Gastroesophageal sphincter (tissue), 4 donors: ENCODE results near the gene TRIM6. TPM values are rescaled to one million over a fixed set of nuclear protein-coding genes. Genes with fewer than 3 reads are reported as not detected.
"Not testable (repeated sequence)": the region's sequence is repeated elsewhere in the genome, so short reads cannot be mapped to it uniquely, and the experiment has no call there.

Source experiments
- ATAC-seq: fragments of 150-250 bp; one replicate; pipeline ENCODE4 v1.9.1; 2016; ENCODE audit warnings: mild to moderate bottlenecking, moderate library complexity
- H3K27ac ChIP-seq, 4 donors: fragments of 200-600 bp; sonication (generic) in 3 of 4; 1 replicate in 3 of 4; 2 replicates in 1 of 4; pipeline ENCODE4 v1.5.1; 2016 to 2019
- H3K27me3 ChIP-seq: fragments of 200-600 bp; sonication (generic); one replicate; pipeline ENCODE4 v1.5.1; 2019
- H3K36me3 ChIP-seq, 2 donors: fragments of 200-600 bp; sonication (generic); one replicate each; pipeline ENCODE4 v1.5.1; 2019; ENCODE audit warnings: control low read depth in 1 of 2
- H3K4me1 ChIP-seq, 3 donors: fragments of 200-600 bp; sonication (generic); 1 replicate in 2 of 3; 2 replicates in 1 of 3; pipeline ENCODE4 v1.5.1; 2016 to 2019; ENCODE audit warnings: control low read depth in 2 of 3
- H3K4me3 ChIP-seq, 2 donors: fragments of 200-600 bp; sonication (generic); one replicate each; pipeline ENCODE4 v1.5.1; 2019; ENCODE audit warnings: mild to moderate bottlenecking in 1 of 2, moderate library complexity in 1 of 2
- H3K9me3 ChIP-seq, 3 donors: fragments of 200-600 bp; sonication (generic); one replicate each; pipeline ENCODE4 v1.5.1; 2017 to 2019; ENCODE audit warnings: control low read depth in 2 of 3
- EP300 ChIP-seq: sonication (generic); formaldehyde crosslinking; IDR thresholded peaks from one replicate; pipeline ENCODE4 v1.6.1; 2017; ENCODE audit warnings: antibody characterized with exemption, mild to moderate bottlenecking
- POLR2A ChIP-seq, 2 donors: fragments of 450-650 bp; IDR thresholded peaks; one replicate each; pipeline ENCODE4 v1.6.1; 2017; ENCODE audit warnings: antibody characterized with exemption in 2 of 2, mild to moderate bottlenecking in 2 of 2, moderate library complexity in 1 of 2
- POLR2AphosphoS5 ChIP-seq: sonication (generic); formaldehyde crosslinking; IDR thresholded peaks from one replicate; pipeline ENCODE4 v1.6.1; 2017; ENCODE audit warnings: antibody characterized with exemption
- WGBS, 2 donors: methylation state at CpG; one replicate each; pipeline ENCODE4 v1.1.5; 2018; ENCODE audit warnings: low coverage in 1 of 2; 5-methylcytosine and 5-hydroxymethylcytosine counted together
- total RNA-seq, 4 donors: library from RNA; depleted of rRNA; stranded (reverse); fragments of >200 nt; gene quantifications; one replicate each; pipeline ENCODE4 v1.1.0, GENCODE V29; 2016
- TF ChIP-seq, protein P1 (sequence below), 4 experiments: fragments of 200-600 bp in 2 of 4; fragments of 450-650 bp in 2 of 4; sonication (generic) in 1 of 4; IDR thresholded peaks; one replicate each; pipeline ENCODE4 v1.5.1; 2017 to 2019; ENCODE audit warnings: antibody characterized with exemption in 4 of 4, mild to moderate bottlenecking in 2 of 4, moderate library complexity in 2 of 4

Gene TRIM6
- total RNA-seq, 4 donors from 2014 or later, result 1.6 to 5.6 (median 2.1) TPM

DNA sequence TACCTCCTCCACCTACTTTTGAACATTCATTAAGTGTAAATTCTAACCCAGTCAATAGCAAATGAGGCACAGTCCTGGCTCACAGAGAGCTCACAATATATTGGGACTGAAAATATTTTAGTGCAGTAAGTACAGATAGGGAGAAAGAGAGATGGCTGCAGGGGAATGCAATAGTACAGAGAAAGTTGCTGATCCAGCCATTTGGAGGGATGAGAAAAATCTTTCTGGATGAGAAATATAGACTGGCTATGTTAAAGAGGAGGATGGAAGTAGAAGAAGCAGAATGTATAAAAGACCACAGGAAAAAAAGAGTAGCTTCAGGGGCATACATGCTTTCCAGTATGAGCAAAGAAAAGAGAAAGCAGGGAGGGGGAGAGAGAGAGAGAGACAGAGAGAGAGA lies 19.3 kb upstream of the TRIM6 start:
- no peaks in the 10 kb centered on the region for H3K4me1 ChIP-seq
- no peaks in the 10 kb centered on the region for H3K36me3 ChIP-seq
- TF ChIP-seq POLR2AphosphoS5, result no peak
- TF ChIP-seq EP300, result no peak
- TF ChIP-seq, protein P1, sequence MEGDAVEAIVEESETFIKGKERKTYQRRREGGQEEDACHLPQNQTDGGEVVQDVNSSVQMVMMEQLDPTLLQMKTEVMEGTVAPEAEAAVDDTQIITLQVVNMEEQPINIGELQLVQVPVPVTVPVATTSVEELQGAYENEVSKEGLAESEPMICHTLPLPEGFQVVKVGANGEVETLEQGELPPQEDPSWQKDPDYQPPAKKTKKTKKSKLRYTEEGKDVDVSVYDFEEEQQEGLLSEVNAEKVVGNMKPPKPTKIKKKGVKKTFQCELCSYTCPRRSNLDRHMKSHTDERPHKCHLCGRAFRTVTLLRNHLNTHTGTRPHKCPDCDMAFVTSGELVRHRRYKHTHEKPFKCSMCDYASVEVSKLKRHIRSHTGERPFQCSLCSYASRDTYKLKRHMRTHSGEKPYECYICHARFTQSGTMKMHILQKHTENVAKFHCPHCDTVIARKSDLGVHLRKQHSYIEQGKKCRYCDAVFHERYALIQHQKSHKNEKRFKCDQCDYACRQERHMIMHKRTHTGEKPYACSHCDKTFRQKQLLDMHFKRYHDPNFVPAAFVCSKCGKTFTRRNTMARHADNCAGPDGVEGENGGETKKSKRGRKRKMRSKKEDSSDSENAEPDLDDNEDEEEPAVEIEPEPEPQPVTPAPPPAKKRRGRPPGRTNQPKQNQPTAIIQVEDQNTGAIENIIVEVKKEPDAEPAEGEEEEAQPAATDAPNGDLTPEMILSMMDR (IDR thresholded peaks at IDR 0.05), result no peak
- no peak for TF ChIP-seq POLR2A (IDR thresholded peaks at IDR 0.05)
- no peaks in the 10 kb centered on the region for H3K9me3 ChIP-seq
- no peak for ATAC-seq
- H3K4me3 ChIP-seq, result no peak overlapping the region
- H3K27me3 ChIP-seq, result no peaks in the 10 kb centered on the region
- no peak overlapping the region for H3K27ac ChIP-seq

DNA sequence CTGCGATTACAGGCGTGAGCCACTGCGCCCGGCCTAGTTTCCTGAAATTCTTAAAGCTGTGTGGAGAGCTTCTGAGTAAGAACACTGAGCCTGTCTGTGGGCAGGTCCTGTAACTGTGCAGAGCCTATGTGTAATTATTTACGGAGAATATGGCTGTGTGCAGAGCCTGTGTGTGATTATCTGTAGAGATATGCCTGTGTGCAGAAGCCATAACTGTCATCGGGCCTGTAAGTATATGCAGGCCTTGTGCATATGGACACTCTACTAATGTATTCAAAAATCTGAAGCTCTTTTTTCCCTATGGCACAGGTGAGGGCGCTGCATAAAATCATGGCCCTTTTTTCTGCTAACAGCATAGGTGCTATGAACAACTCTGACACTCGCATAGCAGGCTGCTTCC lies 15.9 kb upstream of the TRIM6 start, which contains the start of gene OR52B6:
Gene OR52B6 (plus strand): TSS at position 301 of the 400 bp plus-strand sequence. CDS start 0 bp downstream, at position 301.
- Histone ChIP-seq H3K4me3 (no peak within 1 kb of the TSS), H3K9me3 (no peaks in the 10 kb centered on the region), H3K4me1 (no peaks in the 10 kb centered on the region), H3K27ac (no peak within 1 kb of the TSS), H3K27me3 (no peaks in the 10 kb centered on the region), H3K36me3 (no peaks in the 10 kb centered on the region)
- ATAC-seq, result no peak
- no peak for TF ChIP-seq POLR2A (IDR thresholded peaks at IDR 0.05)
- no peak for TF ChIP-seq POLR2AphosphoS5
- TF ChIP-seq, protein P1 (IDR thresholded peaks at IDR 0.05), result no peak
- no peak for TF ChIP-seq EP300
- WGBS, 2 donors, result 87 to 100% methylated on average over 3 to 4 of the region's 8 CpGs

DNA sequence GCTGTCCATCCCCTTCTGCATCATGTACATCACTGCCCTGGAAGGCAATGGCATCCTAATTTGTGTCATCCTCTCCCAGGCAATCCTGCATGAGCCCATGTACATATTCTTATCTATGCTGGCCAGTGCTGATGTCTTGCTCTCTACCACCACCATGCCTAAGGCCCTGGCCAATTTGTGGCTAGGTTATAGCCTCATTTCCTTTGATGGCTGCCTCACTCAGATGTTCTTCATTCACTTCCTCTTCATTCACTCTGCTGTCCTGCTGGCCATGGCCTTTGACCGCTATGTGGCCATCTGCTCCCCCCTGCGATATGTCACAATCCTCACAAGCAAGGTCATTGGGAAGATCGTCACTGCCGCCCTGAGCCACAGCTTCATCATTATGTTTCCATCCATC lies 15.4 kb upstream of the TRIM6 start:
- no peak for ATAC-seq
- Histone ChIP-seq H3K27me3 (no peaks in the 10 kb centered on the region), H3K36me3 (no peaks in the 10 kb centered on the region), H3K4me1 (no peaks in the 10 kb centered on the region), H3K9me3 (no peaks in the 10 kb centered on the region), H3K27ac (no peak overlapping the region), H3K4me3 (no peak overlapping the region)
- WGBS, 2 donors, result 71 to 75% methylated on average over 4 of the region's 4 CpGs
- TF ChIP-seq POLR2AphosphoS5, result no peak
- TF ChIP-seq EP300, result no peak
- no peak for TF ChIP-seq POLR2A (IDR thresholded peaks at IDR 0.05)
- TF ChIP-seq, protein P1 (IDR thresholded peaks at IDR 0.05), result no peak

GRCh38 chr11:5584458-5584857 lies 12.0 kb upstream of the TRIM6 start:
- not testable (repeated sequence) for H3K4me3 ChIP-seq, H3K4me1 ChIP-seq, H3K9me3 ChIP-seq, H3K27ac ChIP-seq, ATAC-seq, H3K36me3 ChIP-seq, H3K27me3 ChIP-seq
- whole genome bisulfite sequencing, 2 donors, result 69 to 86% methylated on average over 5 of the region's 5 CpGs

DNA sequence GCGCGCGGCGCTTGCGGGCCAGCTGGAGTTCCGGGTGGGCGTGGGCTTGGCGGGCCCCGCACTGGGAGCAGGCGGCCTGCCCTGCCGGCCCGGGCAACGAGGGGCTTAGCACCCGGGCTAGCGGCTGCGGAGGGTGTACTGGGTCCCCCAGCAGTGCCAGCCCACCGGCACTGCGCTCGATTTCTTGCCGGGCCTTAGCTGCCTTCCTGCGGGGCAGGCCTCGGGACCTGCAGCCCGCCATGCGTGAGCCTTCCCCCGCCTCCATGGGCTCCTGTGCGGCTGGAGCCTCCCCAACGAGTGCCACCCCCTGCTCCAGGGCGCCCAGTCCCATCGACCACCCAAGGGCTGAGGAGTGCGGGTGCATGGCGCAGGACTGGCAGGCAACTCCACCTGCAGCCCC lies 6.5 kb upstream of the TRIM6 start:
- not testable (repeated sequence) for ATAC-seq, H3K9me3 ChIP-seq, H3K27me3 ChIP-seq, H3K4me1 ChIP-seq, H3K27ac ChIP-seq, H3K36me3 ChIP-seq, H3K4me3 ChIP-seq
- WGBS, 2 donors, result no CpG with 5 or more reads among the region's 31 CpGs

DNA sequence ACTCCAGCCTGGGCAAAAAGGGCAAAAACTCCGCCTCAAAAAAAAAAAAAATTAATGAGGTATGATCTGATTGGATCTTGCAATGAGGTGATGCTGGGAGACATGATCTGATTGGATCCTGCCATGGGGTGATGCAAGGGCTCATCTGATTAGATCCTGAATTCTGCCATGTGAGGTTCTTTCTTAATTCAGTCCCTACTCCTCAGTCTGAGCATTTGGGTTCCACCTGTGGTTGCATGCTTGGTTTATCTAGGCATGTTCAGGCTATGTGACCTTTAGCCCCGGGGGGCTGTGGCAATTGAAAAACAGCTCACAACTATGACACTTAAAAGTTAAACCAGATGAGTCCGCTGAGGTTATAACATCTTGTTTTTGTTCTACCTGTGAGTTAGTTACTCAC lies 4.8 kb upstream of the TRIM6 start:
- Histone ChIP-seq H3K36me3 (no peaks in the 10 kb centered on the region), H3K9me3 (no peaks in the 10 kb centered on the region), H3K27me3 (no peaks in the 10 kb centered on the region), H3K4me3 (no peak overlapping the region), H3K4me1 (peaks cover 0 to 7% (median 0%) of the 10 kb centered on the region in 3 donors), H3K27ac (no peak overlapping the region)
- 67 to 83% methylated on average over 2 of the region's 3 CpGs for WGBS, 2 donors
- no peak for ATAC-seq
- TF ChIP-seq EP300, result no peak
- TF ChIP-seq POLR2AphosphoS5, result no peak
- TF ChIP-seq POLR2A (IDR thresholded peaks at IDR 0.05), result no peak
- TF ChIP-seq, protein P1 (IDR thresholded peaks at IDR 0.05), result no peak
